ENCODE results near the gene ADAMTS16. TPM values are rescaled to one million over a fixed set of nuclear protein-coding genes. Genes with fewer than 3 reads are reported as not detected.

The ADAMTS16 gene
- total and polyA plus RNA-seq, 2 donors (not counting 3 experiments of a cell fraction or from before 2014, with no cell fraction given): not detected

DNA sequence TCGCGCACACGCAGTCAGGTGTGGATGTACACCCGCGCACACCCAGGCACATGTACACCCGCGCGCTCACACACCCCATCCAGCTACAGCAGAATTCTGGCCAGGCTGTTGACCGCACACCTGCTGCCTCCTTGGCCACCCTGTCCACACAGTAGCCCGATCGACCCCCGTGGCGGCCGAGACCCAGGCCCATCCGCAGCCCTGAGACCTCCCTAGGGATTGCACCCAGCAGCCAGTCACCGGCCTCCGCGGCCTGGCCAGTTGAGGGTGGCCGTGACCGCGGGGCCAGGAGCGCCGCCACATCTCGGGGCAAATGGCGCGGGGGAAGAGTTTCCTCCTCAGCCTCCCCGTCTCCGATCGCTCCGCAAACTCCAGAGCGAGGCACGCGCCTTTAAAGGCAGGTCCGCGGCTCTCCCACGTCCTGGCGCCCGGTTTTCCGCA lies 774 bp upstream of the ADAMTS16 start:
- H3K9me3 ChIP-seq (replicated peaks; ENCODE audit: control insufficient read depth, insufficient read depth, low read length): no peaks in the 10 kb centered on the region
- H3K4me2 ChIP-seq (ENCODE audit: insufficient read depth, low read length): no peak overlapping the region
- H3K9ac ChIP-seq (replicated peaks; ENCODE audit: extremely low read depth, insufficient read depth, low read length): no peak overlapping the region
- DNase-seq (ENCODE audit: low read depth, low spot score) (no peak), FAIRE-seq (no peak)
- no peaks in the 10 kb centered on the region for H3K9me1 ChIP-seq (replicated peaks; ENCODE audit: control insufficient read depth, extremely low read depth, insufficient read depth, low read length)
- H4K20me1 ChIP-seq (replicated peaks; ENCODE audit: control insufficient read depth, extremely low read depth, insufficient read depth, low read length): no peaks in the 10 kb centered on the region
- H2AFZ ChIP-seq (ENCODE audit: low read depth, low read length): no peak overlapping the region
- POLR2A ChIA-PET: no interaction called here
- H3K27ac ChIP-seq (ENCODE audit: insufficient read depth, low read depth, low read length): no peak overlapping the region
- peaks cover 9 to 13% of the 10 kb centered on the region in 2 experiments for H3K27me3 ChIP-seq (ENCODE audit: control insufficient read depth in 2 of 2, insufficient read depth in 2 of 2, low read length in 2 of 2)
- TF ChIP-seq POLR2A (IDR thresholded peaks at IDR 0.05; ENCODE audit: low read depth, low read length): no peak
- TF ChIP-seq, protein P1, sequence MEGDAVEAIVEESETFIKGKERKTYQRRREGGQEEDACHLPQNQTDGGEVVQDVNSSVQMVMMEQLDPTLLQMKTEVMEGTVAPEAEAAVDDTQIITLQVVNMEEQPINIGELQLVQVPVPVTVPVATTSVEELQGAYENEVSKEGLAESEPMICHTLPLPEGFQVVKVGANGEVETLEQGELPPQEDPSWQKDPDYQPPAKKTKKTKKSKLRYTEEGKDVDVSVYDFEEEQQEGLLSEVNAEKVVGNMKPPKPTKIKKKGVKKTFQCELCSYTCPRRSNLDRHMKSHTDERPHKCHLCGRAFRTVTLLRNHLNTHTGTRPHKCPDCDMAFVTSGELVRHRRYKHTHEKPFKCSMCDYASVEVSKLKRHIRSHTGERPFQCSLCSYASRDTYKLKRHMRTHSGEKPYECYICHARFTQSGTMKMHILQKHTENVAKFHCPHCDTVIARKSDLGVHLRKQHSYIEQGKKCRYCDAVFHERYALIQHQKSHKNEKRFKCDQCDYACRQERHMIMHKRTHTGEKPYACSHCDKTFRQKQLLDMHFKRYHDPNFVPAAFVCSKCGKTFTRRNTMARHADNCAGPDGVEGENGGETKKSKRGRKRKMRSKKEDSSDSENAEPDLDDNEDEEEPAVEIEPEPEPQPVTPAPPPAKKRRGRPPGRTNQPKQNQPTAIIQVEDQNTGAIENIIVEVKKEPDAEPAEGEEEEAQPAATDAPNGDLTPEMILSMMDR (IDR thresholded peaks at IDR 0.05; ENCODE audit: extremely low read depth in 1 of 2, insufficient read depth in 1 of 2, low read depth in 1 of 2, low read length in 2 of 2): no peak
- TF ChIP-seq JUN (IDR thresholded peaks at IDR 0.05; ENCODE audit: borderline replicate concordance, insufficient read depth, insufficient read length, low read depth): no peak
- no peak for TF ChIP-seq FOS (IDR thresholded peaks at IDR 0.05; ENCODE audit: borderline replicate concordance, insufficient read depth, low read length)
- no peak for TF ChIP-seq GATA2 (IDR thresholded peaks at IDR 0.05; ENCODE audit: insufficient read depth, insufficient read length, low read depth, low read length)
- TF ChIP-seq, protein P2, sequence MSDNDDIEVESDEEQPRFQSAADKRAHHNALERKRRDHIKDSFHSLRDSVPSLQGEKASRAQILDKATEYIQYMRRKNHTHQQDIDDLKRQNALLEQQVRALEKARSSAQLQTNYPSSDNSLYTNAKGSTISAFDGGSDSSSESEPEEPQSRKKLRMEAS (IDR thresholded peaks at IDR 0.05; ENCODE audit: insufficient read depth, insufficient read length): no peak
- no peak for TF ChIP-seq POLR2AphosphoS5 (IDR thresholded peaks at IDR 0.05; ENCODE audit: insufficient read depth, low read depth, low read length)
- no peak for TF ChIP-seq MYC (IDR thresholded peaks at IDR 0.05; ENCODE audit: low read depth, low read length)
- TF ChIP-seq EZH2 (IDR thresholded peaks at IDR 0.05; ENCODE audit: borderline replicate concordance, low read depth, low read length, severe bottlenecking): no peak
- dilution Hi-C loops (cut with MboI; ENCODE audit: extremely low pct_ligation_motif_present, low sequenced_read_pairs): no loop called here
- no peak overlapping the region for H3K4me3 ChIP-seq (replicated peaks in 1 of 3; ENCODE audit: insufficient read depth in 1 of 3, low read depth in 1 of 3, low read length in 3 of 3)
- CTCF ChIA-PET: interaction anchor here (3.7 kb wide), 1 partner anchor 279 kb away, joined by 31 read pairs; no protein-coding TSS in a partner anchor
- H3K4me1 ChIP-seq (ENCODE audit: control insufficient read depth, extremely low read depth, insufficient read depth, low read length): no peaks in the 10 kb centered on the region
- no peaks in the 10 kb centered on the region for H3K36me3 ChIP-seq (ENCODE audit: control insufficient read depth in 2 of 2, extremely low read depth in 1 of 2, insufficient read depth in 2 of 2, low read length in 2 of 2)
- H3K79me2 ChIP-seq (ENCODE audit: control insufficient read depth, insufficient read depth, low read length): no peaks in the 10 kb centered on the region
- intact Hi-C loops (cut with micrococcal nuclease): no loop called here
- no TSS peak for BruUV-seq (replicated peaks)

Data from endothelial cell of umbilical vein (primary cell).